GM23248 (cell line): Measurements from ENCODE around the gene C5. TPM values are rescaled to one million over a fixed set of nuclear protein-coding genes. Genes with fewer than 3 reads are reported as not detected.

ENCODE experiments used
- DNase-seq: peaks from one replicate; pipeline ENCODE4 v3.0.0-alpha.2; 2015
- H2AFZ ChIP-seq: fragments of 200-600 bp; sonication (generic); 2 replicates; pipeline ENCODE4 v1.6.1; 2016; ENCODE audit warnings: antibody characterized with exemption
- H3F3A ChIP-seq: fragments of 200-600 bp; sonication (generic); 2 replicates; pipeline ENCODE4 v1.6.1; 2016; ENCODE audit warnings: mild to moderate bottlenecking, antibody characterized with exemption, mixed run types; ENCODE audit not compliant: insufficient read depth
- H3K27ac ChIP-seq: fragments of 200-600 bp; sonication (generic); 2 replicates; pipeline ENCODE4 v1.5.1; 2016; ENCODE audit warnings: mild to moderate bottlenecking
- H3K27me3 ChIP-seq: fragments of 200-600 bp; sonication (generic); replicated peaks from 2 replicates; pipeline ENCODE4 v1.6.1; 2016; ENCODE audit warnings: mild to moderate bottlenecking; ENCODE audit not compliant: insufficient read depth
- H3K36me3 ChIP-seq: fragments of 200-600 bp; sonication (generic); 2 replicates; pipeline ENCODE4 v1.6.1; 2016; ENCODE audit warnings: low read depth, mild to moderate bottlenecking
- H3K4me1 ChIP-seq: fragments of 200-600 bp; sonication (generic); 2 replicates; pipeline ENCODE4 v1.6.1; 2016; ENCODE audit warnings: mild to moderate bottlenecking; ENCODE audit not compliant: insufficient read depth
- H3K4me2 ChIP-seq: fragments of 200-600 bp; sonication (generic); one replicate; pipeline ENCODE4 v1.6.1; 2016; ENCODE audit warnings: mild to moderate bottlenecking; ENCODE audit not compliant: unreplicated experiment
- H3K4me3 ChIP-seq: fragments of 200-600 bp; sonication (generic); 2 replicates; pipeline ENCODE4 v1.5.1; 2016; ENCODE audit warnings: mild to moderate bottlenecking
- H3K79me2 ChIP-seq: fragments of 200-600 bp; sonication (generic); 2 replicates; pipeline ENCODE4 v1.6.1; 2016; ENCODE audit warnings: mild to moderate bottlenecking; ENCODE audit not compliant: insufficient read depth
- H3K9ac ChIP-seq: fragments of 200-600 bp; sonication (generic); 2 replicates; pipeline ENCODE4 v1.6.1; 2016; ENCODE audit warnings: mild to moderate bottlenecking
- H3K9me2 ChIP-seq: fragments of 200-600 bp; sonication (generic); 2 replicates; pipeline ENCODE4 v1.6.1; 2016; ENCODE audit warnings: mixed run types, mild to moderate bottlenecking, moderate library complexity; ENCODE audit not compliant: insufficient read depth
- H3K9me3 ChIP-seq: fragments of 200-600 bp; sonication (generic); one replicate; pipeline ENCODE4 v1.6.1; 2017; ENCODE audit warnings: low read depth
- H4K20me1 ChIP-seq: fragments of 200-600 bp; sonication (generic); 2 replicates; pipeline ENCODE4 v1.6.0; 2016; ENCODE audit not compliant: insufficient read depth
- EZH2 ChIP-seq: fragments of 200-600 bp; sonication (generic); IDR thresholded peaks from 2 replicates; pipeline ENCODE4 v1.6.1; 2018; ENCODE audit warnings: antibody characterized with exemption, mild to moderate bottlenecking; ENCODE audit not compliant: insufficient read depth, poor library complexity, severe bottlenecking
- EZH2phosphoT487 ChIP-seq: fragments of 200-600 bp; sonication (generic); IDR thresholded peaks from 2 replicates; pipeline ENCODE4 v1.6.1; 2018; ENCODE audit warnings: antibody characterized with exemption, moderate library complexity, mild to moderate bottlenecking, low read depth; ENCODE audit not compliant: insufficient read depth
- WGBS, 2 experiments: methylation state at CpG; one replicate each; pipeline ENCODE4 v1.1.6; 2015 to 2017; ENCODE audit warnings: low lambda C conversion rate in 2 of 2, low coverage in 1 of 2; ENCODE audit errors: missing lambda C conversion rate in 2 of 2; 5-methylcytosine and 5-hydroxymethylcytosine counted together
- in situ Hi-C: fragments of 300-500 bp; cut with MboI; formaldehyde crosslinking; loops from 2 replicates; pipeline ENCODE4 v1.15.0; 2020
- polyA plus RNA-seq: library from polyadenylated mRNA; unstranded; fragments of >200 nt; fragmentation: Nextera tagmentation; extraction: Ambion mirVana; gene quantifications from 2 replicates; pipeline ENCODE4 v1.2.1, GENCODE V29; 2016
- total RNA-seq: library from RNA; depleted of rRNA; stranded (reverse); fragments of >200 nt; shearing (Covaris generic); gene quantifications from 2 replicates; pipeline ENCODE4 v1.2.3, GENCODE V29; 2014

Gene C5
- total and polyA plus RNA-seq, 2 experiments from 2014 or later: 1.2 to 1.6 TPM

GRCh38 chr9:120922404-120923195, 127.5 kb downstream of the C5 start:
- Histone ChIP-seq H3K4me3 (no peak overlapping the region), H3K27me3 (no peaks in the 10 kb centered on the region), H3K9me3 (no peaks in the 10 kb centered on the region), H3K4me1 (peaks cover 21% of the 10 kb centered on the region; the same call in 1 of the 2 replicates), H3F3A (peaks cover 6% of the 10 kb centered on the region), H2AFZ (no peak overlapping the region), H3K79me2 (no peaks in the 10 kb centered on the region), H3K27ac (no peak overlapping the region), H4K20me1 (no peaks in the 10 kb centered on the region), H3K4me2 (no peak overlapping the region), H3K9me2 (no peaks in the 10 kb centered on the region), H3K36me3 (no peaks in the 10 kb centered on the region), H3K9ac (no peak overlapping the region)
- TF ChIP-seq EZH2phosphoT487 (no peak), EZH2 (no peak)
- in situ Hi-C loops: no loop called here
- WGBS, 2 experiments: 80 to 81% methylated on average over 7 of the region's 7 CpGs
- DNase-seq: no peak

GRCh38 chr9:120921661-120922181, 128.4 kb downstream of the C5 start:
- Histone ChIP-seq H3K36me3 (no peaks in the 10 kb centered on the region), H3K4me1 (peaks cover 21% of the 10 kb centered on the region; the same call in 1 of the 2 replicates), H3K9me2 (no peaks in the 10 kb centered on the region), H3F3A (peaks cover 3% of the 10 kb centered on the region; the same call in 1 of the 2 replicates), H3K27me3 (no peaks in the 10 kb centered on the region), H3K9me3 (no peaks in the 10 kb centered on the region), H2AFZ (no peak overlapping the region), H3K4me2 (no peak overlapping the region), H4K20me1 (no peaks in the 10 kb centered on the region), H3K79me2 (no peaks in the 10 kb centered on the region), H3K9ac (no peak overlapping the region), H3K27ac (no peak overlapping the region), H3K4me3 (no peak overlapping the region)
- WGBS, 2 experiments: 62 to 67% methylated on average over 8 of the region's 8 CpGs
- no peak for DNase-seq
- TF ChIP-seq EZH2: no peak
- TF ChIP-seq EZH2phosphoT487: no peak
- in situ Hi-C loops: no loop called here

DNA sequence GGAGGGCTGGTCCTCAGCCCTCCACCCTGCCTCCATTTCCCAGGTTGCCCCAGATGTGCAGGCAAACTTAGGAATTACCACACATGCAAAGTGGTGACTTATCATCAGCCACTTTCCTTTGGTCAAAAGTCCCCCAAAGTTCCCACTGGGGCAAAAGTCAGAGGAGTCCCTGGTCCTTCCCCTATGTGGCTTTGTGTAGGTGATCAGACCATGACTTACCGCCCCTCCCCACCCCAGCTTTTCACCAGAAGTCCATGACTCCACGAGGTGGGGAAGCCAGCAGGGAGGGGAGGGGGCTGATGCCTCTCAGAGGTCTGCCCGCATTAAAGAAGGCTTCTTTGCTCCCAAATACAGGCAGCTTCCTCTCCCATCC, 129.3 kb downstream of the C5 start:
- Histone ChIP-seq H3F3A (peaks cover 3% of the 10 kb centered on the region; the same call in 1 of the 2 replicates), H2AFZ (no peak overlapping the region), H4K20me1 (no peaks in the 10 kb centered on the region), H3K4me3 (no peak overlapping the region), H3K79me2 (no peaks in the 10 kb centered on the region), H3K9ac (no peak overlapping the region), H3K27ac (no peak overlapping the region), H3K9me2 (no peaks in the 10 kb centered on the region), H3K27me3 (no peaks in the 10 kb centered on the region), H3K4me1 (peaks cover 18% of the 10 kb centered on the region), H3K4me2 (no peak overlapping the region), H3K36me3 (no peaks in the 10 kb centered on the region), H3K9me3 (no peaks in the 10 kb centered on the region)
- DNase-seq: no peak
- TF ChIP-seq EZH2phosphoT487: no peak
- no peak for TF ChIP-seq EZH2
- in situ Hi-C loops: no loop called here
- WGBS, 2 experiments: 55 to 61% methylated on average over 3 of the region's 3 CpGs

GRCh38 chr9:120919843-120920805, 130.0 kb downstream of the C5 start:
- TF ChIP-seq EZH2phosphoT487: no peak
- WGBS, 2 experiments: 89% methylated on average over 6 of the region's 6 CpGs
- no peak overlapping the region for H2AFZ ChIP-seq
- H3F3A ChIP-seq: peaks cover 3% of the 10 kb centered on the region; the same call in 1 of the 2 replicates
- H3K4me2 ChIP-seq: no peak overlapping the region
- no peaks in the 10 kb centered on the region for H3K79me2 ChIP-seq
- H3K4me3 ChIP-seq: no peak overlapping the region
- H3K9me3 ChIP-seq: no peaks in the 10 kb centered on the region
- in situ Hi-C loops: no loop called here
- H3K4me1 ChIP-seq: peaks cover 17% of the 10 kb centered on the region
- DNase-seq: no peak
- H3K36me3 ChIP-seq: no peaks in the 10 kb centered on the region
- no peak overlapping the region for H3K27ac ChIP-seq
- H3K27me3 ChIP-seq: no peaks in the 10 kb centered on the region
- no peaks in the 10 kb centered on the region for H3K9me2 ChIP-seq
- no peak overlapping the region for H3K9ac ChIP-seq
- H4K20me1 ChIP-seq: no peaks in the 10 kb centered on the region
